NCI-H526 treated with DMSO at 0.1 percent for 48 hours (cell line): ENCODE measurements around the gene RIPPLY3.
"Not testable (repeated sequence)": the region's sequence is repeated elsewhere in the genome, so short reads cannot be mapped to it uniquely, and the experiment has no call there.

Experiments used
- DNase-seq: peaks from one replicate; lab custom pipeline; 2025; lab: John Stamatoyannopoulos, UW

RIPPLY3 gene

GRCh38 chr21:36981049-36981391 is 25.5 kb upstream of the RIPPLY3 start:
- no peak for DNase-seq

DNA sequence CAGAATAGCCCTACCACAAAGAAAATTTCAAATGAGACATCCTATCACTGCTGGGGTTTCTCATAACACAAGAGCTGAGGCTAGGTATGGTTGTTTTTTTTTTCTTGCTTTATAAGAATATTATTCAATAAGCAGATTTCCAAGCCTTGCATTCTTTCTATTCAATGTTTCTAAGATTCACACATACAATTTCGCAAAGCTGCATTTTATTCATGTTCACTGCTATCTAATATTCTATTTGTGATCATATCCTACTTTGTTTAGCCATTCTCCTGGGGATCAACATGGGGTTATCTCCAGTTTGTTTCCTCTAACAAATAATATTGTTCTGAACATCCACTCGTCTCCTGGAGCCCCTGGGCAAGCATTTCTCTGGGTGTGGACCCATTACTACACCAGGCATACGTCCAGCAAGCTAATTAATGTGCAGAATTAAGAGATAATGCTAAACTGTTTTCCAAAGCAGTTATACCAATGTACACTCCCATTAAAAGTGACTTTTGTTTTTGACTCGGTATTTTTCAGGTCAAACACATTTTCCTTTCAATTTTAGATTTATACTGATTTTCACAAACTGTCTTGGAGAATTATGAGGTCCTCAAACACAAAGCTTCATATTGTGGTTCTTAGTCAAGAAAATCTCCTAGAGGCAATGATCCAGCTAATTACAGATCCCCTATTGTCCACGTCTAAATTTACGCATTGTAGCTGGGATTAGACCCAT is 24.4 kb upstream of the RIPPLY3 start:
- DNase-seq, result no peak

DNA sequence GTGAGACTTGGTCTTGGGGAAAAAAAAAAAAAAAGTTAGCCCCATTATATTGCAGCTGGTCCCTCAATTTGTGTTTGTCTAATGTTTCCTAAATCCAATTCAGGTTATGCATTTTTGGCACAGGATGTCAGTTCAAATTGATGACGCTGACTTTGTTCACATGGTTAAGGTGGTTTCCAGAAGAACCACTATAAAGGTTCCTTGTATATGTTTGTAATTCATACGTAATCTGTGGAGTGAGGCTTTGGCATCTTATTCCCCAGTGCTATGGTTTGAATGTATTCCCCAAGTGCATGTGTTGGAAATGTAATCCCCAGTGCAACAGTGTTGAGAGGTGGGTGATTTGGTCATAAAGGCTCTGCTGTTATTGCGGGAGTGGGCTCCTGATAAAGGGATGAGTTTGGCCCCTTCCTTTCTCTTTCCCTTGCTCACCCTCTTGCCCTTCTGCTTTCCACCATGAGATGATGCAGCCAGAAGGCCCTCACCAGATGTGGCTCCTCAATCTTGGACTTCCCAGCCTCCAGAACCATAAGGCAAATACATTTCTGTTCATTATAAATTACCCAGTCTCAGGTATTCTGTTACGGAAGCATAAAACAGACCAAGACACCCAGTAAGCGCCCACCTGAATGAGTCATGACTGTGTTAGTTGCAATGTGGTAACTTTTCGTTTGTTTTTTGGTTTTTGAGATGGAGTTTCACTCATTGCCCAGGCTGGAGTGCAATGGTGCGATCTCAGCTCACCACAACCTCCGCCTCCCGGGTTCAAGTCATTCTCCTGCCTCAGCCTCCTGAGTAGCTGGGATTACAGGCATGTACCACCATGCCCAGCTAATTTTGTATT is 20.5 kb upstream of the RIPPLY3 start:
- no peak for DNase-seq

- DNase-seq, result no peak
These were observed 18.7 kb upstream of the RIPPLY3 start for GRCh38 chr21:36987845-36988244.

- no peak for DNase-seq
These were observed 18.0 kb upstream of the RIPPLY3 start for GRCh38 chr21:36988536-36988935.

- DNase-seq, result not testable (repeated sequence)
These were observed 17.3 kb upstream of the RIPPLY3 start for GRCh38 chr21:36989199-36989698.

- peak; percentile 78 for DNase-seq
These were observed 16.6 kb upstream of the RIPPLY3 start for GRCh38 chr21:36989699-36990507.

GRCh38 chr21:36990508-36991205 is 15.8 kb upstream of the RIPPLY3 start:
- DNase-seq, result no peak

GRCh38 chr21:36992671-36993070 is 13.8 kb upstream of the RIPPLY3 start:
- DNase-seq, result no peak

DNA sequence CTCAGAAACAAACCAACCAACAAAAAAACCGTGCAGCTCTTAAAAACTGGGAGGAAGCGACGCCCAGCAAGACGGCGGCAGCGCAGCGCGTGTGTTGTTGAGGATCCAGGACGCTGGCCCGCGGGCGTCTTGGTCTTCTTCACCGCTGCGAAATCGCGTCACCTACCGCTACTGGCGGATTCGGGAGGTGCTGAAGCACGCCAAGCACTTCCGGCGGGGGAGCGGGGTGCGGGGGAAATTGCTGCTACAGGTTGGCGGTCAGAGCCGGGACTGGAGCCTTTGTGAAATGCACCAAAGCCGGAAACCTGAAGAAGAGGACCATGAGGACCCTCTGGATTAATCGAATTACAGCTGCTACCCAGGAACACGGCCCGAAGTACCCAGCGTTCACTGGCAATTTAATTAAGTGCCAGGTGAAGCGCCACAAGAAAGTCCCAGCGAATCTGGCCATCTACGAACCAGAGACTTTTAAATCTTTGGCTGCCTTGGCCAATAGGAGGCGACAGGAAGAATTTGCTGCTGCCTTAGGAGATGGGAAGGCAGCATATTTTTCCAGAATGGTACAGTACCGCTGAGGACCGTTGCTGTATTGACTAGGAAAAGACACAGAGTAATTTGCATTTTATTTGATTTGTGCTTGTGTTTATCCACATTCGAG is 11.9 kb upstream of the RIPPLY3 start:
- DNase-seq, result no peak

DNA sequence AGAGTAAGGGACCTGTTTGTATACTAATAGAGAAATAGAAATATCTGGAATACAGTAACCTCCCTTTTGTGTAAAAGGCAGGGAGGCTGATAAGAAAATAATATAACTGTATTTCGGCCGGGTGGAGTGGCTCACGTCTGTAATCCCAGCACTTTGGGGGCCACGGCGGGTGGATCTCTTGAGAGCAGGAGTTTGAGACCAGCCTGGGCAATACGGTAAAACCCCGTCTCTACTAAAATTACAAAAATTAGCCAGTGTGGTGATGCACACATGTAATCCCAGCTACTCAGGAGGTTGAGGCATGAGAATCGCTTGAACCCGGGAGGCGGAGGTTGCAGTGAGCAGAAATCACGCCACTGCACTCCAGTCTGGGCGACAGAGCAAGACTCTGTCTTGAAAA is 11.2 kb upstream of the RIPPLY3 start:
- not testable (repeated sequence) for DNase-seq

GRCh38 chr21:36999131-36999898 is 7.2 kb upstream of the RIPPLY3 start:
- no peak for DNase-seq

GRCh38 chr21:37000381-37000780 is 6.1 kb upstream of the RIPPLY3 start:
- DNase-seq, result no peak

GRCh38 chr21:37001441-37001840 is 5.1 kb upstream of the RIPPLY3 start:
- DNase-seq, result no peak

DNA sequence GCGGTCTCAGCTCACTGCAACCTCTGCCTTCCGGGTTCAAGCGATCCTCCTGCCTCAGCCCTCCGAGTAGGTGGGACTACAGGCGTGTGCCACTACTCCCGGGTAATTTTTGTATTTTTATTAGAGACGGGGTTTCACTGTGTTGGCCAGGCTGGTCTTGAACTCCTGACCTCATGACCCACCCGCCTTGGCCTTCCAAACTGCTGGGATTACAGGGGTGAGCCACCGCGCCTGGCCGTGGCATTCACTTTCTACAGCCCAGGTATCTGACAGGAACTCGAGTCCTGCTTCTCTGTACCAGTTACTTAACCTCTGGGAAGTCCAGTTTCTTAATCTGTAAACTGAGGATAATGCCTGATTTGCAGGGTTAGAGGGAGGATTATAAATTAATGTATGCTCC is 3.7 kb upstream of the RIPPLY3 start:
- not testable (repeated sequence) for DNase-seq

GRCh38 chr21:37003917-37004316 is 2.6 kb upstream of the RIPPLY3 start:
- DNase-seq, result not testable (repeated sequence)

DNA sequence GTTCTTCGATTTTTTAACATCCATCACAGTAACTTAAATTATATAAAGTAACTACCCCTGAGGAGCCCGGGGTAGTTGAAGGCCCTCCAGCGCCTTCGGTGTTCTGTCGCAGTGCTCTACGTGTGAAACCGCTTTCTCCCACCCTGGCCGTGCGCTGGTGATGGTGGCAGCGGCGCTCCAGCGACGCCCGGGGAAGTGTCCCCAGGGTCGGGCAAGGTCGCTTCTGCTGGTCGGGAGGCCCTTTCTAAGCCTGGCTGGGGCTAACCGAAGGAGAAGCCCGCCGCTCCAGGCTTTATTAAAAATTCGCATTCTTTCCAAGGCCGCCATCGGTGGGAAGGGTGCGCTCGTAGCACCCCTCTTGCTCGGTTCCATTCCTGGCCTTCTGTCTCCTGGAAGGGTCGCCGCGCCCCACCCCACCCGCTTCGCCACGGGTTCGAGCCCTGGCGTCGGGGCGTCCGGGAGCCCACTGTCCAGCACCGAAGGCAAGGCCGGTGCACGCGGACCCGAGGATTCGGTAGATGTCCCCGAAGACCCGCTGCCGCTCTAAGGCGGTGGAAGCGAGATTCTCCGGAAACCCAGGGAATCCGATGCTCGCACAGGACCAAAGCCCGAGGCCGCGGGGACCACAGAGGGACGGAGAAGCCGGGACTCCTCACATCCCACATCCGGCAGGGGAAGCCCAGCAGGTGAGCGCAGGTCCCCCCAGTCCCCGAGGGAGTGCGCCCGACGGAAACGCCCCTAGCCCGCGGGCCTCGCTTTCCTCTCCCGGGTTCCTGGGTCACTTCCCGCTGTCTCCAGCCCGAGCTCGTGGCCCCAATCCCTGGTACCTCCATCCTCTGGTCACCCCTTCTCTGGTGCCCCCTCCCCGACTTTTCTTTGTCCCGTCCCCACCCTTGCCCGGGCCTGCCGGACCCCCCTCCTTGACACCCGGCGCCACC is 685 bp upstream of the RIPPLY3 start:
- no peak for DNase-seq

DNA sequence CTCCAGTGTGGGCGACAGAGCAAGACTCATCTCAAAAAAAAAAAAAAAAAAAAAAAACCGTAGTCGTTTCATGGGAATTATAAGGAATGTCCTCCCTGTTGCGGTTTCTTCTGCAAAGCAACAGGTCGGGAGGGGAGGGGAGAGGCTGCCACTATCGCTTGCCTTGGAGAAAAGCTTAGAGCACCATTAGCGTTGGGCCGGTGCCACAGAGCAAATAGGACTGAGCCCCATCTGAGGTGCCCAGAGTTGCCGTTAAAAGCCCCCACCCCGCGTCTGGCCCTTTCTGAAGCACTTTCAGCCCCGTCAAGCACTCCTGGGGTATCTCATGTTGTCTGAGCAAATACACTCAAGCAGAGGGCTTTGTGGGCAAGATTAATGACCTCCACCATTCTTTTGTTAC is 2.2 kb downstream of the RIPPLY3 start:
- no peak for DNase-seq

- DNase-seq, result peak; percentile 85
These were observed 3.3 kb downstream of the RIPPLY3 start for GRCh38 chr21:37009740-37010341.
